ENCODE data around the gene ZMYND11.

- no peak for TF ChIP-seq PHF8 (conservative IDR thresholded peaks at IDR 0.05; ENCODE audit: low read depth, low read length)
- no peak for TF ChIP-seq TBP (IDR thresholded peaks at IDR 0.05; ENCODE audit: low read depth, low read length)
- TF ChIP-seq CHD2 (IDR thresholded peaks at IDR 0.05; ENCODE audit: low read length), result no peak
- no peak for TF ChIP-seq GABPA (IDR thresholded peaks at IDR 0.05; ENCODE audit: borderline replicate concordance, insufficient read depth, low read length)
- no peak for TF ChIP-seq CTCF (IDR thresholded peaks at IDR 0.05; ENCODE audit: control extremely low read depth in 1 of 3, insufficient read depth in 1 of 3, low read depth in 1 of 3, low read length in 3 of 3)
- TF ChIP-seq EZH2 (IDR thresholded peaks at IDR 0.05; ENCODE audit: low read depth, low read length, severe bottlenecking), result no peak
- no peak for TF ChIP-seq POLR2A (IDR thresholded peaks at IDR 0.05; ENCODE audit: control extremely low read depth in 1 of 2, low read depth in 2 of 2, low read length in 2 of 2)
- no peak for TF ChIP-seq SRF (IDR thresholded peaks at IDR 0.05; ENCODE audit: low read depth, low read length)
- TF ChIP-seq JUN (IDR thresholded peaks at IDR 0.05; ENCODE audit: low read depth, low read length), result no peak
- TF ChIP-seq RAD21 (IDR thresholded peaks at IDR 0.05 in 1 of 2, conservative IDR thresholded peaks at IDR 0.05 in 1 of 2; ENCODE audit: low read depth in 2 of 2, low read length in 2 of 2), result no peak
- TF ChIP-seq SP2 (IDR thresholded peaks at IDR 0.05; ENCODE audit: low read length), result no peak
Observed at GRCh38 chr10:293636-294035, 158.4 kb downstream of the ZMYND11 start.
